ENCODE measurements around the gene APOBEC3B. TPM values are rescaled to one million over a fixed set of nuclear protein-coding genes. Genes with fewer than 3 reads are reported as not detected.
A peak's percentile ranks its signal among the peaks of the same experiment; 100 is the strongest.
"Not testable (repeated sequence)": the region's sequence is repeated elsewhere in the genome, so short reads cannot be mapped to it uniquely, and the experiment has no call there.

APOBEC3B gene
- total RNA-seq, 4 donors from 2014 or later: 7.8 to 15.3 (median 10.9) TPM; not detected in 1

GRCh38 chr22:39029227-39029626 lies 47.1 kb downstream of the APOBEC3B start:
- intact Hi-C loops (cut with DNase I; ENCODE audit: low total_unique reads) (no loop called here), in situ Hi-C loops (cut with MboI; ENCODE audit: low pct_ligation_motif_present in 1 of 4, low pct_unique_long_range_greater_than_20kb in 1 of 4, low sequenced_read_pairs in 3 of 4) (no loop called here)
- TF ChIP-seq POLR2AphosphoS5 (IDR thresholded peaks at IDR 0.05) (no peak), CTCF (IDR thresholded peaks at IDR 0.05) (no peak), EP300 (IDR thresholded peaks at IDR 0.05; ENCODE audit: low read depth) (no peak), POLR2A (IDR thresholded peaks at IDR 0.05) (no peak)
- Histone ChIP-seq H3K4me3 (no peak overlapping the region), H3K36me3 (no peaks in the 10 kb centered on the region), H3K9me3 (no peaks in the 10 kb centered on the region), H3K27me3 (no peaks in the 10 kb centered on the region), H3K4me1 (no peaks in the 10 kb centered on the region), H3K27ac (no peak overlapping the region)
- 90 to 92% methylated on average over 2 to 13 of the region's 13 CpGs for WGBS, 2 donors (ENCODE audit: low coverage in 1 of 2)
- no peak for DNase-seq

GRCh38 chr22:39030705-39031104 lies 48.6 kb downstream of the APOBEC3B start:
- TF ChIP-seq CTCF (IDR thresholded peaks at IDR 0.05): no peak
- no peak for TF ChIP-seq POLR2AphosphoS5 (IDR thresholded peaks at IDR 0.05)
- TF ChIP-seq POLR2A (IDR thresholded peaks at IDR 0.05): no peak
- no peak for TF ChIP-seq EP300 (IDR thresholded peaks at IDR 0.05; ENCODE audit: low read depth)
- no peaks in the 10 kb centered on the region for H3K9me3 ChIP-seq
- H3K36me3 ChIP-seq: no peaks in the 10 kb centered on the region
- 93 to 95% methylated on average over 13 to 14 of the region's 14 CpGs for WGBS, 2 donors (ENCODE audit: low coverage in 1 of 2)
- no peaks in the 10 kb centered on the region for H3K27me3 ChIP-seq
- H3K27ac ChIP-seq: no peak overlapping the region
- intact Hi-C loops (cut with DNase I; ENCODE audit: low total_unique reads) (no loop called here), in situ Hi-C loops (cut with MboI; ENCODE audit: low pct_ligation_motif_present in 1 of 4, low pct_unique_long_range_greater_than_20kb in 1 of 4, low sequenced_read_pairs in 3 of 4) (no loop called here)
- H3K4me1 ChIP-seq: no peaks in the 10 kb centered on the region
- no peak overlapping the region for H3K4me3 ChIP-seq
- no peak for DNase-seq

- H3K27ac ChIP-seq; H3K36me3 ChIP-seq; H3K4me3 ChIP-seq; H3K9me3 ChIP-seq; H3K27me3 ChIP-seq; in situ Hi-C loops (cut with MboI; ENCODE audit: low pct_ligation_motif_present in 1 of 4, low pct_unique_long_range_greater_than_20kb in 1 of 4, low sequenced_read_pairs in 3 of 4); intact Hi-C loops (cut with DNase I; ENCODE audit: low total_unique reads); DNase-seq; H3K4me1 ChIP-seq: not testable (repeated sequence)
- 69 to 76% methylated on average over 7 to 18 of the region's 18 CpGs for WGBS, 2 donors (ENCODE audit: low coverage in 1 of 2)
These were observed 49.5 kb downstream of the APOBEC3B start for GRCh38 chr22:39031434-39032295.

GRCh38 chr22:39037071-39037470 lies 54.9 kb downstream of the APOBEC3B start:
- H3K4me3 ChIP-seq; H3K27ac ChIP-seq; H3K27me3 ChIP-seq; H3K36me3 ChIP-seq; DNase-seq; intact Hi-C loops (cut with DNase I; ENCODE audit: low total_unique reads); H3K9me3 ChIP-seq; in situ Hi-C loops (cut with MboI; ENCODE audit: low pct_ligation_motif_present in 1 of 4, low pct_unique_long_range_greater_than_20kb in 1 of 4, low sequenced_read_pairs in 3 of 4): not testable (repeated sequence)
- H3K4me1 ChIP-seq: peaks cover 7 to 15% (median 9%) of the 10 kb centered on the region in 4 donors
- 43 to 48% methylated on average over 2 of the region's 2 CpGs for WGBS, 2 donors (ENCODE audit: low coverage in 1 of 2)

GRCh38 chr22:39039306-39040126 lies 57.4 kb downstream of the APOBEC3B start:
- in situ Hi-C loops (cut with MboI; ENCODE audit: low pct_ligation_motif_present in 1 of 4, low pct_unique_long_range_greater_than_20kb in 1 of 4, low sequenced_read_pairs in 3 of 4): no loop called here
- Histone ChIP-seq H3K27me3 (no peaks in the 10 kb centered on the region), H3K27ac (peak overlapping the region; percentile 85 to 97 (median 92)), H3K36me3 (no peaks in the 10 kb centered on the region), H3K4me3 (peak overlapping the region in 1 of 4 donors; percentile 60), H3K9me3 (no peaks in the 10 kb centered on the region), H3K4me1 (peaks cover 7 to 15% (median 9%) of the 10 kb centered on the region in 4 donors)
- intact Hi-C loops (cut with DNase I; ENCODE audit: low total_unique reads): no loop called here
- WGBS, 2 donors (ENCODE audit: low coverage in 1 of 2): 90 to 92% methylated on average over 16 to 19 of the region's 19 CpGs
- no peak for DNase-seq
- no peak for TF ChIP-seq POLR2A (IDR thresholded peaks at IDR 0.05)
- no peak for TF ChIP-seq CTCF (IDR thresholded peaks at IDR 0.05)
- no peak for TF ChIP-seq POLR2AphosphoS5 (IDR thresholded peaks at IDR 0.05)
- TF ChIP-seq EP300 (IDR thresholded peaks at IDR 0.05; ENCODE audit: low read depth): no peak

GRCh38 chr22:39040155-39040537 lies 58.0 kb downstream of the APOBEC3B start:
- H3K27me3 ChIP-seq; H3K36me3 ChIP-seq; intact Hi-C loops (cut with DNase I; ENCODE audit: low total_unique reads); DNase-seq; H3K9me3 ChIP-seq; in situ Hi-C loops (cut with MboI; ENCODE audit: low pct_ligation_motif_present in 1 of 4, low pct_unique_long_range_greater_than_20kb in 1 of 4, low sequenced_read_pairs in 3 of 4): not testable (repeated sequence)
- Histone ChIP-seq H3K27ac (peak overlapping the region; percentile 85 to 97 (median 92)), H3K4me1 (peaks cover 7 to 15% (median 9%) of the 10 kb centered on the region in 4 donors), H3K4me3 (peak overlapping the region in 3 of 4 donors; percentile 50 to 74 (median 60))
- WGBS, 2 donors (ENCODE audit: low coverage in 1 of 2): 30% methylated on average over 10 of the region's 14 CpGs; no CpG with 5 or more reads in 1 of the 2 donors
